Cardiac muscle cell (in vitro differentiated cells and primary cell): Measurements from ENCODE around the gene RAB36. TPM values are rescaled to one million over a fixed set of nuclear protein-coding genes. Genes with fewer than 3 reads are reported as not detected.

Experiments
- DNase-seq, 2 donors: peaks; one replicate each; pipeline versions ENCODE4 v3.0.0 to v3.0.0-alpha.2; 2010 to 2017; ENCODE audit warnings: low read depth in 1 of 2, low spot score in 1 of 2
- H3K27ac ChIP-seq: fragments of 200-600 bp; sonication (generic); 2 replicates; pipeline ENCODE4 v1.5.1; 2016
- H3K27me3 ChIP-seq: fragments of 200-600 bp; sonication (generic); 2 replicates; pipeline ENCODE4 v1.6.0; 2016; ENCODE audit warnings: control low read depth
- H3K36me3 ChIP-seq: fragments of 200-600 bp; sonication (generic); 2 replicates; pipeline ENCODE4 v1.5.1; 2016; ENCODE audit warnings: control low read depth
- H3K4me1 ChIP-seq: fragments of 200-600 bp; sonication (generic); 2 replicates; pipeline ENCODE4 v1.8.1; 2017; ENCODE audit warnings: low read depth, mild to moderate bottlenecking, mixed run types
- H3K4me3 ChIP-seq: fragments of 200-600 bp; sonication (generic); 2 replicates; pipeline ENCODE4 v1.5.1; 2016; ENCODE audit warnings: mild to moderate bottlenecking
- H3K9me3 ChIP-seq: fragments of 200-600 bp; sonication (generic); 2 replicates; pipeline ENCODE4 v1.5.1; 2017; ENCODE audit warnings: low read depth, mild to moderate bottlenecking, control low read depth
- polyA plus RNA-seq: library from polyadenylated mRNA; unstranded; fragments of >200 nt; fragmentation: Nextera tagmentation; extraction: Ambion mirVana; gene quantifications from 2 replicates; pipeline ENCODE4 v1.2.1, GENCODE V29; 2016
- total RNA-seq: library from RNA; depleted of rRNA; stranded (reverse); fragments of >200 nt; gene quantifications from 2 replicates; pipeline ENCODE4 v1.2.3, GENCODE V29; 2016
- TF ChIP-seq, protein P1 (sequence below): IDR thresholded peaks from 2 replicates; pipeline ENCODE4 v1.5.1; 2012; ENCODE audit warnings: low read depth, mild to moderate bottlenecking, low read length

Gene RAB36
- total and polyA plus RNA-seq, 2 experiments from 2014 or later: 2.9 to 6.7 TPM

DNA sequence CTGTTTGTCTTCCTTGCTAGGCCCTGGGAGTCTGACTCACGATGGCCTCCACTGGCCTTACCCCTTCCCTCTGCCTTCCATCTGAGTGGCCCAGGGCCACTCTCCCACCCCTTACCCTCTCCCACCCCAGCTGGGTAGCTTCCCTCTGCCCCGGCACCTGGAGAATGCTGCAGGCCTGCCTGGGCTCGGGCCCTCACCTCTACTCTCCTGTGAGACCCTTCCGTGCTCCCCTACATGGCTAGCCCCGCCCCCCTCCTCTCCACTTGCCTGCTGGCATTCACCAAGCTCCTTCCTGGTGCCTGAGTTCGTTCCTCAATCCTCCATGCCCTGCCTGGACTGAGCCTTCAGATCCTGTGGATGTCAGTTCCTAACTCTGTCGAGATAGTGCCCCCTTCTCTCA lies 8.7 kb downstream of the RAB36 start:
- no peaks in the 10 kb centered on the region for H3K36me3 ChIP-seq
- no peak for DNase-seq
- H3K4me3 ChIP-seq: no peak overlapping the region
- H3K27ac ChIP-seq: no peak overlapping the region
- no peaks in the 10 kb centered on the region for H3K4me1 ChIP-seq
- no peaks in the 10 kb centered on the region for H3K9me3 ChIP-seq
- TF ChIP-seq, protein P1, sequence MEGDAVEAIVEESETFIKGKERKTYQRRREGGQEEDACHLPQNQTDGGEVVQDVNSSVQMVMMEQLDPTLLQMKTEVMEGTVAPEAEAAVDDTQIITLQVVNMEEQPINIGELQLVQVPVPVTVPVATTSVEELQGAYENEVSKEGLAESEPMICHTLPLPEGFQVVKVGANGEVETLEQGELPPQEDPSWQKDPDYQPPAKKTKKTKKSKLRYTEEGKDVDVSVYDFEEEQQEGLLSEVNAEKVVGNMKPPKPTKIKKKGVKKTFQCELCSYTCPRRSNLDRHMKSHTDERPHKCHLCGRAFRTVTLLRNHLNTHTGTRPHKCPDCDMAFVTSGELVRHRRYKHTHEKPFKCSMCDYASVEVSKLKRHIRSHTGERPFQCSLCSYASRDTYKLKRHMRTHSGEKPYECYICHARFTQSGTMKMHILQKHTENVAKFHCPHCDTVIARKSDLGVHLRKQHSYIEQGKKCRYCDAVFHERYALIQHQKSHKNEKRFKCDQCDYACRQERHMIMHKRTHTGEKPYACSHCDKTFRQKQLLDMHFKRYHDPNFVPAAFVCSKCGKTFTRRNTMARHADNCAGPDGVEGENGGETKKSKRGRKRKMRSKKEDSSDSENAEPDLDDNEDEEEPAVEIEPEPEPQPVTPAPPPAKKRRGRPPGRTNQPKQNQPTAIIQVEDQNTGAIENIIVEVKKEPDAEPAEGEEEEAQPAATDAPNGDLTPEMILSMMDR: no peak
- no peaks in the 10 kb centered on the region for H3K27me3 ChIP-seq

DNA sequence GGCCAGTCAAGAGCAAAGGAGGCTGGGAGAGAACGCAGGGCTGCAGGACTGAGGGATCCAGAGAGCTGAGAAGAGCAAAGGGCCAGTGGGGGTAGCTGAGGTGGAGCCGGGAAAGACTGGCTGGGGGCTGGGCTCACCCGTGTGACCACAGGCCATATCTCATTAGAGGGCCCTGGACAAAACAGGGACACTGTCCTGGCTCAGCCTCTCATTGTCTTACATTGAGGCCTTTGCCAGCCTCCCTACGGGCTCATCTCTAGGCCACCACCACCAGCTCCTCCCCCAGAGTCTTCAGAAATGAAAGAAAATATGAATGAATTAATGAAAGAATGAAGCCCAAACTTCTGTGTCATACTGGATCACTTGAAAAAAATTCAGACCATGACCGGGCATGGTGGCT lies 9.2 kb downstream of the RAB36 start:
- H3K27ac ChIP-seq: no peak overlapping the region
- H3K27me3 ChIP-seq: no peaks in the 10 kb centered on the region
- no peak for DNase-seq

DNA sequence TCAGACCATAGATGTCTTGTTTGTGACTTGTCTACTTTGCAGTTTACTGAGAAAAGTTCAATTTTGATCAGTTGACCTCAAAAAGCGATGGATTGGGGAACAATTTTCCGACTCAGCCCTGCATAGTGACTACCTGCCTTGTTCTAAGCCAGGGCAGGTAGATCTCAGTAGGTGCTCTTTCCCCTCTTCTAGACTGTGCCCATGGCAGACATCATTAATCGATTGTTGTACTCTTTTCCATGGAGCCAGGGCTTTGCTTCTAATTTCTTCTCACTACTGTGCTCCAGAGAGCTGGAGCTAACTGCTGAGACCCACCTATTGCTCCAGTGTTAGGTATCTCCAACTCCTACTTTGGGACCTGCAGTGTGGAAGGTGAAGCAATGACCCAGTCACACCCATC lies 9.9 kb downstream of the RAB36 start:
- TF ChIP-seq, protein P1: no peak
- no peaks in the 10 kb centered on the region for H3K36me3 ChIP-seq

More for the DNA sequence above, 9.2 kb downstream of the RAB36 start:
- TF ChIP-seq, protein P1: no peak
- H3K9me3 ChIP-seq: no peaks in the 10 kb centered on the region
- no peaks in the 10 kb centered on the region for H3K4me1 ChIP-seq
- H3K4me3 ChIP-seq: no peak overlapping the region
- no peaks in the 10 kb centered on the region for H3K36me3 ChIP-seq

GRCh38 chr22:23155831-23156230 lies 10.6 kb downstream of the RAB36 start:
- Histone ChIP-seq H3K4me3 (no peak overlapping the region), H3K4me1 (no peaks in the 10 kb centered on the region), H3K27me3 (no peaks in the 10 kb centered on the region), H3K9me3 (no peaks in the 10 kb centered on the region), H3K36me3 (no peaks in the 10 kb centered on the region), H3K27ac (no peak overlapping the region)
- TF ChIP-seq, protein P1: no peak
- DNase-seq: no peak

More for the DNA sequence above, 9.9 kb downstream of the RAB36 start:
- no peak for DNase-seq
- Histone ChIP-seq H3K4me1 (no peaks in the 10 kb centered on the region), H3K27me3 (no peaks in the 10 kb centered on the region), H3K9me3 (no peaks in the 10 kb centered on the region), H3K27ac (no peak overlapping the region), H3K4me3 (no peak overlapping the region)

- H3K9me3 ChIP-seq: no peaks in the 10 kb centered on the region
- H3K36me3 ChIP-seq: no peaks in the 10 kb centered on the region
- no peaks in the 10 kb centered on the region for H3K27me3 ChIP-seq
- DNase-seq: no peak
- TF ChIP-seq, protein P1: peak; percentile 3
- no peak overlapping the region for H3K27ac ChIP-seq
- H3K4me3 ChIP-seq: no peak overlapping the region
- no peaks in the 10 kb centered on the region for H3K4me1 ChIP-seq
Measured at GRCh38 chr22:23156286-23156685, 11.0 kb downstream of the RAB36 start.
